UCSD-AML1 (cell line): ENCODE data around the gene ERBB4.

Source experiments
- DNase-seq: peaks from one replicate; lab custom pipeline; 2025; ENCODE audit not compliant: unreplicated experiment; lab: John Stamatoyannopoulos, UW

ERBB4 gene

GRCh38 chr2:211942153-211942552 is 596.4 kb downstream of the ERBB4 start:
- no peak for DNase-seq

DNA sequence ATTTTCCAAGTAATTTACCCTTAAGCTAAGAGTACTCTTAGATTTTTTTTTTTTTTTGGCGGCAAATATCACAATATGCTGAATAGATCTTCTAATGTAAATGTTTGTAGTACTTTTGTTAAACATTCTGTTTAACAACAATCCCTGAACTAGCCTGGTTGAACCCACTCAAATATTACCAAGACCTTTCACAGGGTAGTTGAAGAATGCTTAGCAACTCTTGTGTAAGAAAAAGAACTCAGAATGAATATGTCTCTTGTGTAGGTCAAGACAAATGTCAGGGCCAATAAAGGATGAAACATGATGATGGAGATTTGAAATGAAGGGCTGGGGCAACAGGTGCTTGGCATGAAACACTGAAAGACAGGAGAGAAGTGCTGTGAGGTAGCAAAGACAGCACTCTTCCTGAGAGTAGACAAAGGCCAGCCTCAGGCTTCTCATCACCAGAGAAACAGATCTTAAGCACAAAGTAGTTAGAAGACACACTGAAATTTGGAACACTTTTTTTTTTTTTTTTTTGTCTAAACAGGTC is 597.3 kb downstream of the ERBB4 start:
- DNase-seq: no peak

GRCh38 chr2:211939177-211939576 is 599.4 kb downstream of the ERBB4 start:
- DNase-seq: no peak

DNA sequence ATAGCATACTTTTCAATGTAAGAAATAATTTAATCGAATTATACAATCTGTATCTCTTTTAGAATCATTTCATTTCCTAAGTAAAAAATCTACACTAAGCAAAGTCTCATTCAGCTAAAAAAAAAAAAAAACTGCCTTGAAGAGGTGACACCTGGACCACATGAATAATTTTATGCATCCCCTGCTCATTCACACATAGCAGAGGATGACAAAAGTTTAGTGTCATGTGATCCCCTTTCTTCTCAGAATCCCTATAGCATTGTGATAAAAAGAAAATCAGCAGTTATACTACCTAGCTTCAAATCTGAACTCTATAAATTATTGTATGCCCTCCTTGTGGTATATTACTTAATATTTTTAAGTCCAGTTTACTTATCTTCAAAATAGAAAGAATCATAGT is 603.8 kb downstream of the ERBB4 start:
- DNase-seq: no peak

GRCh38 chr2:211931314-211931713 is 607.3 kb downstream of the ERBB4 start:
- DNase-seq: no peak

DNA sequence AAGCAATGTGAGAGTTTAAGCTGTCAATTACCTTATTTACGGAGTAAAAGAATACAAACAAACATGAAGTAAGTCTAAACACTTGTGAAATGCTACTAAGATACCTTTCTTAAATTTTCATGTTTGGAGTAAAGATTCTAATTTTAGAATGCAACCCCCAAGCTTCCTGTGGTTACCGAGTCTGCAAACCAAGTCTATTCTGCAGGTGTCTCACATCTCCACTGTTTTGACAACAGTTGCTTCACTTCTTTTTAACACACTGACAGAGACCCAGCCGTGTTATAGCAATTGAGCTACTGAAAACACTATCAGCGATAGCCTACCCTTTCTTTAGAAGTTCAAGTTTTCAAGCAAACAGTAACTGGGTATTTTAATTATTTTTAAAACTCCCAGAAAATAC is 608.3 kb downstream of the ERBB4 start:
- DNase-seq: no peak

GRCh38 chr2:211928201-211928600 is 610.4 kb downstream of the ERBB4 start:
- DNase-seq: no peak

DNA sequence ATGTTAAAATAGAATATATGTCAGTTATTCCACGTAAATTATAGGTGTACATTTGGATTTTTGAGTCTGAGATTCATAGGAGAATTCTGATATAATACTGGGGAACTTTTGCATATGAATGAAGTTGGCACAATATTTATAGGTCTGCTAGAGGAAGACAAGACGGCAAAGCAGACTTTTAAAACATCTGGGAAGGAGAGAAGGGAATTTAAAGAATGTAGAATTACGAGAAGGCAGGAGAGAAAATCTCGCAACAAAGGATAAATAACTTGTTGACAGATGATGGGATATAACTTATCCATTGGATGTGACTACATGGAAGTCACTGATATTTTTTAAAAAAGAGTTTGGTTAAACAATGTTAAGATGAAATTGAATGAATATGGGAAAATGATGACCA is 615.6 kb downstream of the ERBB4 start:
- no peak for DNase-seq

DNA sequence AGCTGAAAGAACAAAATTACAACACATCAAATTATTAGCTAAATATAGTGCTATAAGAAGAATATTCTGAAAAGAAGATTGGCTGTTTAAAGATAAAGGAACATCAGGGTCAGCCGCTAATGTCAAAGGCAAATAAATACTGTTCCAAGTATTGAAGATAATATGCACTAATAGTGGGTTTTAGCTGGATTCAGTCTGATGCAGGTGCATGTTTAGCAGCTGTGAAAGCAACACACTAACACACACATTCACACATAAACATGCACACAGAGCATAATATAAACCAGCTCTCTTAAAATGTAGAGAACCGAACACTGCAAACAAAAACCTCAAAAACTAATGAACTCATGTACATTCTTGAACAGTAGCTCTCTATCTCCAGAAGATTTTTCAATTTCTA is 634.6 kb downstream of the ERBB4 start:
- DNase-seq: no peak

GRCh38 chr2:211901226-211901846 is 637.3 kb downstream of the ERBB4 start:
- no peak for DNase-seq

GRCh38 chr2:211900518-211900917 is 638.1 kb downstream of the ERBB4 start:
- no peak for DNase-seq

DNA sequence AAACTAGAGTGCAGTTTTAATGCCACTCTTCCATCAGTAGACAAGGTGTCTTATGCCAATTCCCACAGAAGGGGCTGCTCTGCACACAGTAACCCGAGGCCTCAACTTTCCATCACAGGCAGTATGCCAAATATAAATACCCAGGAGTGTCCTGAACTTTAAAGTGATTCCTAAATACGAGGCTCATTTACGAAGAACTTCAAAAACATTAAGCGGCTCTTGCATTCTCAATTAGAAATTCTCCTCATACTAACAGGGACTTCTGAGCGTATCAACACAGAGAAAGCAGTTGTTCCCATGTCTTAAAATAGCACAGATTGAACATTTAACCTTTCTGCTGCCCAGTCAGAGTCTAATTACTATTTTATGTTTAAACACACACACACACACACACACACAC is 638.6 kb downstream of the ERBB4 start:
- no peak for DNase-seq

DNA sequence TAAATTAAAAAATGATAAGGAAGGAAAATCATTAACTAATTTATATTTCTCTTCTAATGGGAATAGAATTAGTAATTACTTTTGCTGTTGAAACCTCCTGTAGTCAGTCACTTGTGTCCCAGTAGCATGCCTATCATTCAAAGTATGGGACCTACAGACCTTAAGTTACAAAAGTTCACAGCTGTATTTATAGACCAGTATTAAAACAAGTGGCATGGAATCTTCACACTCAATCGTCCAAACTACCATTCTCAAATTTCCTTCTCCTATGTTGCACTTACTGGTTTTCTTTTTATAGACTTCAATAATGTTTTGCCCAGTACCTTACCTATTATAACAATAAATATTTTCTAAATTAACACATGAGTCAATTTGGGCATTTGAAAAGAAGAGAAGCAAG is 639.9 kb downstream of the ERBB4 start:
- DNase-seq: no peak

GRCh38 chr2:211881449-211881848 is 657.2 kb downstream of the ERBB4 start:
- no peak for DNase-seq

DNA sequence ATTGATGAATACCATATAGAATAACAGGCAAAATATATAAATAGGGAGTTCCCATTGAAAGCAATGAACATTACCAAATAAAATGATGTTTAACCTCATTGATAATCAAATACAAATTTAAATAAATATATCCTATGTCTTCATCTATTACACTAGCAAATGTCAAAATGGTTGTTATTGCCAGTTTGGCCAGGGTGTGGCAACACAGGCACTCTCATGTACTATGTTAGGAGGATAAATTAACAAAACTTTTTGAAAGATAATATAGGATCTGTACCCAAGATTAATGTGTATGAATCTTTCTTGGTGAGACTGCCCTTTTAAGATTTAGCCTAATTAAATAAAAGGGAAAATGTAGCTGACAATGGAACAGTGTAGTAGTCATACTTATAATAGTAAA is 659.3 kb downstream of the ERBB4 start:
- DNase-seq: no peak

GRCh38 chr2:211877061-211877460 is 661.5 kb downstream of the ERBB4 start:
- no peak for DNase-seq

DNA sequence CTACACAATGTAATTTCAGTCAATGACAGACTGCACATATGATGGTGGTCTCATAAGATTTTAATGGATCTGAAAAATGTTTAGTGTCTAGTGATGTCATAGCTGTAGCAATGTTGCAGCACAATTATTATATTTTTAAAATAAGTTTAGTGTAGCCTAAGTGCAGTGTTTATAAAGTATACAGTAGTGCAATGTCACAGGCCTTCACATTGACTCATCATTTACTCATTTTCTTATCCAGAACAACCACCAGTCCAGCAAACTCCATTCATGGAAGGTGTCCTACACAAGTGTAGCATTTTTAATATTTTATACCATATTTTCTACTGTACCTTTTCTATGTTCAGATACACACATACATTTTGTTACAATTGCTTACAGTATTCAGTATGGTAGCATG is 663.1 kb downstream of the ERBB4 start:
- no peak for DNase-seq

DNA sequence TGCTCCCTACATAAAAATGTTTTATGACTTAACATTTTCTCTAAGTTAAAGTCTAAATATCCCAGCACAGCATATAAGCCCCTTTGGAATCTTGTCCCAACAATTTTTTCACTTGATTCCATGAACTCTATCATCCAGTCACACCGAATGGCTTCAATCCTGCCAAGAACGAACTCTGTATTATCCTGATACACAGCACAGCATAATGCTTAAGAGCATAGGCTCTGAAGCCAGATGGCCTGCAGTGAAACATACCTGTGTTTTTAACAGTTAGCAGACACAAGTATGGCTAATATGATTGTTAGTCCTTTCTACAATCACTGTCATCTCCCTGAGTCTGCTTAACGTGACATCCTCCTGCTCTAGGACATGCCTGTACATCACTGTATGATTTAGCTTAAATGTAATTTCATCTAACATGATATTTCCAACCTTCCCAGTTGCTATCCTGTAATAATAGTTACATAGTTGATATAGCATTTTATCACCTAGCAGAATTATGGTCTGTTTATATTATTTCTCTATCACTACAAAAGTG is 669.5 kb downstream of the ERBB4 start:
- no peak for DNase-seq

- DNase-seq: no peak
Observed at GRCh38 chr2:211867845-211868451, 670.7 kb downstream of the ERBB4 start.

- DNase-seq: no peak
Observed at GRCh38 chr2:211864328-211864727, 674.3 kb downstream of the ERBB4 start.

DNA sequence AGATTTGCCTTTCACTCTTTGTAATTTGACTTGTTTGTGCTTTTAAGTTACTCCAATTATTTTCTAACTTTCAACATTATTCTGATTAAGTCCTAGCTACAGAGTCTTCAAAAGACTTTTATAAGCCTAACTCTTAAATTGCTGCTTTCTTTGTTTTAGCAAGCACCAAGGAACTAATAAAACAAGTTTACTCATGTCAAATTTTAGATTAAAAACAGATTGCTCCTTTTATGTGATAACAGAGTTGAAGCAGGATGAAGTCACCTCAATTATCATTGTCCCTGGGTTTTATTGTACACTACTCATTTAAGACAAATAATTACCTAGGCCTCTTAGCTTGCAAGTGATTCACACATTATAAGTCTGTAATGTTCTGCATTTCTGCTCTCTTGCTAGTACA is 678.4 kb downstream of the ERBB4 start:
- no peak for DNase-seq

DNA sequence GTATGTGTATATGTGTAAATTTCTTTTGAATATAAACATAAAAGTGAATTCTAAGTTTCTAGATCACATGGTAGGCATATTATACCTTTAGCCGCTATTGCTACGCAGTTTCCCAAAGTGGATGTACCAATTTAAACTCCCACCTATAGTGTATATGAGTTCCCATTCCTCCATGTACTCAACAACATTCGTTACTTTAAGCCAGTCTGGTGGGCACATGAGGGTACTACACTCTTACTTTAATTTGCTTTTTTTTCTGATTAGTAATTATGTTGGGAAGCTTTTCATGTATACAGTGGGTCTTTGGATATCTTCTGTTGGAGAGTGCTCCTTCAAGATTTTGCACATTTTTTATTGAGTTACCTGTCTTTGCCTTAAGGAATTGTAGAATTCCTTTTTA is 683.8 kb downstream of the ERBB4 start:
- no peak for DNase-seq

DNA sequence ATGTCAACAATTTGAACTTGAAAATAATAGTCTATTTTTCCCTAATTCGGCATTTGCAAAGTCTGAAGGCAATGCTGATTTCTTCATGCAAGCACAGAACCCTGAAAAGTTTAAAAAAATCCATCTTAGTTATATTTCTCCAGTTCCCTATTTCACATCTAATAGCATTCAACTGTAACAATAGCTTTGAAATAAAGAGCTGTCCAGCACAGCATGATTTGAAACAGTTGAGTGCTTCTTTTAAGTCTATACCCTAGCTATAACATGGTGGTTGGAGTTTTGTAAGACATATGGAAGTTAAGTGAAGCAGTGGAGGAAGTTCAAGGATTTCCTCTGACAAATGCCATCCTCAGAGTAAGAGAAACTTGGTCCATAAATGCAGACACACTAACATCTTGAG is 691.9 kb downstream of the ERBB4 start:
- DNase-seq: no peak
